ENCODE results near the gene FOXL1.

GRCh38 chr16:86533767-86534351, 44.5 kb upstream of the FOXL1 start:
- TF ChIP-seq POLR2A (IDR thresholded peaks at IDR 0.05): no peak
- TF ChIP-seq CTCF (IDR thresholded peaks at IDR 0.05): no peak
